Endothelial cell of umbilical vein (primary cell): ENCODE measurements around the gene TUBGCP4. TPM values are rescaled to one million over a fixed set of nuclear protein-coding genes. Genes with fewer than 3 reads are reported as not detected.
A peak's percentile ranks its signal among the peaks of the same experiment; 100 is the strongest.

Experiments used
- BruUV-seq: library from RNA; stranded (reverse); fragments of 400-500 nt; replicated peaks from 2 replicates; lab custom pipeline; 2021; lab: Mats Ljungman, UMichigan
- CTCF ChIA-PET: fragments of 300-600, 350-600 bp; sonication (Branson Sonifier 250); formaldehyde crosslinking; loops from one replicate; lab custom pipeline; 2021; ENCODE audit warnings: antibody characterized with exemption, inconsistent platforms; lab: Charles Lee
- POLR2A ChIA-PET: fragments of 300-600, 350-600 bp; sonication (Branson Sonifier 250); formaldehyde crosslinking; loops from one replicate; lab custom pipeline; 2021; ENCODE audit warnings: antibody characterized with exemption, inconsistent platforms; lab: Charles Lee
- DNase-seq: peaks from one replicate; pipeline ENCODE4 v3.0.0-alpha.2; 2011; ENCODE audit warnings: low read depth, low spot score
- FAIRE-seq: peaks from 2 replicates; lab custom pipeline; 2011; peaks lifted over from hg19 to GRCh38; lab: Jason Lieb, UNC
- H2AFZ ChIP-seq: 2 replicates; pipeline ENCODE4 v1.6.0; 2012; ENCODE audit warnings: low read depth, low read length, control low read depth, inconsistent platforms
- H3K27ac ChIP-seq: 2 replicates; pipeline ENCODE4 v1.5.1; 2011; ENCODE audit warnings: low read depth, mild to moderate bottlenecking, control low read depth, low read length, moderate library complexity; ENCODE audit not compliant: insufficient read depth
- H3K27me3 ChIP-seq, 2 experiments: 2 replicates each; pipeline versions ENCODE4 v1.6.0 to v1.6.1; 2011; ENCODE audit warnings: low read length in 2 of 2, mixed read lengths in 1 of 2; ENCODE audit not compliant: control insufficient read depth in 2 of 2, insufficient read depth in 2 of 2
- H3K36me3 ChIP-seq, 2 experiments: 2 replicates in 1 of 2; 3 replicates in 1 of 2; pipeline ENCODE4 v1.5.1; 2011; ENCODE audit warnings: low read length in 2 of 2, mild to moderate bottlenecking in 1 of 2, moderate library complexity in 1 of 2; ENCODE audit not compliant: control insufficient read depth in 2 of 2, insufficient read depth in 2 of 2; ENCODE audit errors: extremely low read depth in 1 of 2
- H3K4me1 ChIP-seq: 3 replicates; pipeline ENCODE4 v1.5.1; 2011; ENCODE audit warnings: mild to moderate bottlenecking, low read length; ENCODE audit not compliant: control insufficient read depth, insufficient read depth; ENCODE audit errors: extremely low read depth
- H3K4me2 ChIP-seq: 2 replicates; pipeline ENCODE4 v1.6.1; 2011; ENCODE audit warnings: low read length, control low read depth, mixed read lengths; ENCODE audit not compliant: insufficient read depth
- H3K4me3 ChIP-seq, 3 experiments: fragments of 200-600 bp in 1 of 3; sonication (generic), shearing (Covaris generic) in 1 of 3; replicated peaks in 1 of 3; 2 replicates each; pipeline ENCODE4 v1.5.1; 2011 to 2016; ENCODE audit warnings: control low read depth in 3 of 3, low read length in 3 of 3, mild to moderate bottlenecking in 2 of 3, inconsistent platforms in 1 of 3, low read depth in 1 of 3, moderate library complexity in 1 of 3; ENCODE audit not compliant: insufficient read depth in 1 of 3
- H3K79me2 ChIP-seq: 2 replicates; pipeline ENCODE4 v1.6.0; 2012; ENCODE audit warnings: low read length, inconsistent platforms; ENCODE audit not compliant: control insufficient read depth, insufficient read depth
- H3K9ac ChIP-seq: replicated peaks from 2 replicates; pipeline ENCODE3; 2011; ENCODE audit warnings: low read length, control low read depth; ENCODE audit not compliant: insufficient read depth; ENCODE audit errors: extremely low read depth
- H3K9me1 ChIP-seq: replicated peaks from 3 replicates; pipeline ENCODE4 v1.6.0; 2011; ENCODE audit warnings: mild to moderate bottlenecking, low read length; ENCODE audit not compliant: control insufficient read depth, insufficient read depth; ENCODE audit errors: extremely low read depth
- H3K9me3 ChIP-seq: replicated peaks from 2 replicates; pipeline ENCODE4 v1.5.1; 2012; ENCODE audit warnings: low read length, inconsistent platforms; ENCODE audit not compliant: control insufficient read depth, insufficient read depth
- H4K20me1 ChIP-seq: replicated peaks from 2 replicates; pipeline ENCODE3; 2011; ENCODE audit warnings: mild to moderate bottlenecking, low read length; ENCODE audit not compliant: control insufficient read depth, insufficient read depth; ENCODE audit errors: extremely low read depth
- CTCF ChIP-seq, 2 donors: IDR thresholded peaks; 1 replicate in 1 of 2; 2 replicates in 1 of 2; pipeline ENCODE4 v1.5.1; 2011; ENCODE audit warnings: low read length in 2 of 2, mild to moderate bottlenecking in 2 of 2, moderate library complexity in 2 of 2, control low read depth in 1 of 2, inconsistent platforms in 1 of 2, low read depth in 1 of 2; ENCODE audit not compliant: insufficient read depth in 1 of 2; ENCODE audit errors: extremely low read depth in 1 of 2
- EZH2 ChIP-seq: IDR thresholded peaks from 2 replicates; pipeline ENCODE4 v1.6.1; 2012; ENCODE audit warnings: borderline replicate concordance, low read depth, mild to moderate bottlenecking, moderate library complexity, low read length, inconsistent platforms; ENCODE audit not compliant: severe bottlenecking
- FOS ChIP-seq: IDR thresholded peaks from 2 replicates; pipeline ENCODE4 v1.6.1; 2011; ENCODE audit warnings: mild to moderate bottlenecking, low read length, moderate library complexity, borderline replicate concordance; ENCODE audit not compliant: insufficient read depth
- GATA2 ChIP-seq: IDR thresholded peaks from 2 replicates; pipeline ENCODE4 v1.7.0; 2011; ENCODE audit warnings: low read depth, mild to moderate bottlenecking, moderate library complexity, mixed read lengths, low read length; ENCODE audit not compliant: insufficient read length, insufficient read depth
- JUN ChIP-seq: IDR thresholded peaks from 2 replicates; pipeline ENCODE4 v1.6.1; 2011; ENCODE audit warnings: borderline replicate concordance, low read depth; ENCODE audit not compliant: insufficient read length, insufficient read depth
- MAX ChIP-seq: IDR thresholded peaks from 2 replicates; pipeline ENCODE4 v1.6.1; 2011; ENCODE audit not compliant: insufficient read depth, insufficient read length
- MYC ChIP-seq: IDR thresholded peaks from one replicate; pipeline ENCODE4 v1.6.1; 2011; ENCODE audit warnings: mild to moderate bottlenecking, low read depth, low read length
- POLR2A ChIP-seq: IDR thresholded peaks from 2 replicates; pipeline ENCODE4 v1.6.1; 2012; ENCODE audit warnings: low read depth, mild to moderate bottlenecking, control low read depth, low read length
- POLR2AphosphoS5 ChIP-seq: IDR thresholded peaks from 2 replicates; pipeline ENCODE4 v1.6.1; 2012; ENCODE audit warnings: low read depth, mild to moderate bottlenecking, control low read depth, low read length, moderate library complexity; ENCODE audit not compliant: insufficient read depth
- dilution Hi-C: fragments of 300-500 bp; cut with MboI; formaldehyde crosslinking; loops from one replicate; pipeline ENCODE4 v1.15.0; 2019; ENCODE audit warnings: low sequenced_read_pairs; ENCODE audit not compliant: extremely low pct_ligation_motif_present
- intact Hi-C: fragments of 100-400 bp; cut with micrococcal nuclease; formaldehyde crosslinking; loops from one replicate; pipeline ENCODE4 v1.10.0; 2022
- polyA plus RNA-seq, 4 experiments: library from polyadenylated mRNA; depleted of rRNA in 3 of 4; stranded (reverse) in 3 of 4; unstranded in 1 of 4; fragments of >200 nt; gene quantifications; 2 replicates each; pipeline versions ENCODE4 v1.2.1 to v1.2.3, GENCODE V29; 2011 to 2012; ENCODE audit warnings: missing spikeins in 1 of 4
- total RNA-seq: library from RNA; stranded (reverse); gene quantifications from 2 replicates; pipeline ENCODE4 v1.2.3, GENCODE V29; 2021

Gene TUBGCP4
- total and polyA plus RNA-seq, 2 donors (not counting 3 experiments of a cell fraction or from before 2014, with no cell fraction given): 6.5 to 19.4 TPM

- Histone ChIP-seq H3K9me1 (no peaks in the 10 kb centered on the region), H3K9ac (peak overlapping the region; percentile 56), H3K4me3 (peak overlapping the region; percentile 69 to 93 (median 86)), H3K4me2 (peak overlapping the region; percentile 97), H4K20me1 (no peaks in the 10 kb centered on the region), H3K27me3 (no peaks in the 10 kb centered on the region), H3K27ac (peak overlapping the region; percentile 48), H3K79me2 (peaks cover 20% of the 10 kb centered on the region), H3K9me3 (no peaks in the 10 kb centered on the region), H2AFZ (peak overlapping the region; percentile 99), H3K36me3 (peaks cover 0 to 7% of the 10 kb centered on the region in 2 experiments), H3K4me1 (peaks cover 18% of the 10 kb centered on the region)
- ChIA-PET POLR2A (no interaction called here), CTCF (interaction anchor here (0.5 to 1.8 kb wide), 4 partner anchors 14 to 145 kb away, joined by 3 to 5 read pairs (median 4); no protein-coding TSS in a partner anchor)
- TF ChIP-seq JUN: no peak
- no peak for TF ChIP-seq MAX
- TF ChIP-seq POLR2A: no peak
- no peak for TF ChIP-seq EZH2
- no peak for TF ChIP-seq MYC
- no peak for TF ChIP-seq CTCF (IDR thresholded peaks at IDR 0.05; ENCODE audit: extremely low read depth in 1 of 2, insufficient read depth in 1 of 2, low read depth in 1 of 2, low read length in 2 of 2)
- TF ChIP-seq GATA2: no peak
- TF ChIP-seq POLR2AphosphoS5: no peak
- no peak for TF ChIP-seq FOS
- FAIRE-seq (no peak), DNase-seq (peak; percentile 48)
- intact Hi-C loops (no loop called here), dilution Hi-C loops (no loop called here)
- BruUV-seq: no TSS peak
Observed at GRCh38 chr15:43370310-43370974, 459 bp upstream of the TUBGCP4 start.
